Body of pancreas (tissue), 4 donors: ENCODE results near the gene HERPUD2.

ENCODE experiments used
- CTCF ChIP-seq, 7 experiments: fragments of 450-650 bp in 4 of 7; fragments of 200-600 bp in 3 of 7; sonication (generic) in 3 of 7; IDR thresholded peaks; one replicate each; pipeline ENCODE4 v1.5.1; 2016 to 2019; ENCODE audit warnings: antibody characterized with exemption in 7 of 7
- POLR2A ChIP-seq, 3 donors: fragments of 450-650 bp; IDR thresholded peaks; one replicate each; pipeline ENCODE4 v1.6.1; 2016; ENCODE audit warnings: antibody characterized with exemption in 3 of 3, mild to moderate bottlenecking in 2 of 3

GRCh38 chr7:35645691-35646090, 49.2 kb downstream of the HERPUD2 start:
- TF ChIP-seq CTCF (IDR thresholded peaks at IDR 0.05) (no peak), POLR2A (IDR thresholded peaks at IDR 0.05) (no peak)
